Measurements from ENCODE around the gene UTF1.

Gene UTF1

GRCh38 chr10:133277277-133277992, 47.4 kb downstream of the UTF1 start:
- no peak for TF ChIP-seq CTCF (IDR thresholded peaks at IDR 0.05; ENCODE audit: poor library complexity, severe bottlenecking)
- no peak for ATAC-seq (ENCODE audit: low read depth)
- H3K9me3 ChIP-seq (ENCODE audit: severe bottlenecking) = no peaks in the 10 kb centered on the region
- no peak for DNase-seq (ENCODE audit: low spot score)
- no peak overlapping the region for H3K4me3 ChIP-seq (ENCODE audit: severe bottlenecking)
- H3K27me3 ChIP-seq (ENCODE audit: insufficient read depth, poor library complexity, severe bottlenecking) = no peaks in the 10 kb centered on the region
- H3K4me1 ChIP-seq (ENCODE audit: insufficient read depth, poor library complexity, severe bottlenecking) = peaks cover 42% of the 10 kb centered on the region
- peaks cover 29% of the 10 kb centered on the region for H3K36me3 ChIP-seq (ENCODE audit: low read depth)
- peak overlapping the region; percentile 90 for H3K27ac ChIP-seq (ENCODE audit: poor library complexity, severe bottlenecking)

- H3K36me3 ChIP-seq (ENCODE audit: low read depth) = peaks cover 33% of the 10 kb centered on the region
- ATAC-seq (ENCODE audit: low read depth) = no peak
- TF ChIP-seq CTCF (IDR thresholded peaks at IDR 0.05; ENCODE audit: poor library complexity, severe bottlenecking) = no peak
- H3K4me1 ChIP-seq (ENCODE audit: insufficient read depth, poor library complexity, severe bottlenecking) = peaks cover 42% of the 10 kb centered on the region
- no peaks in the 10 kb centered on the region for H3K9me3 ChIP-seq (ENCODE audit: severe bottlenecking)
- no peaks in the 10 kb centered on the region for H3K27me3 ChIP-seq (ENCODE audit: insufficient read depth, poor library complexity, severe bottlenecking)
- no peak for DNase-seq (ENCODE audit: low spot score)
- no peak overlapping the region for H3K4me3 ChIP-seq (ENCODE audit: severe bottlenecking)
- H3K27ac ChIP-seq (ENCODE audit: poor library complexity, severe bottlenecking) = peak overlapping the region; percentile 90
These were observed 48.1 kb downstream of the UTF1 start for GRCh38 chr10:133277993-133278576.

- TF ChIP-seq CTCF (IDR thresholded peaks at IDR 0.05; ENCODE audit: poor library complexity, severe bottlenecking) = peak; percentile 18
- DNase-seq (ENCODE audit: low spot score) = peak; percentile 93
- H3K9me3 ChIP-seq (ENCODE audit: severe bottlenecking) = no peaks in the 10 kb centered on the region
- H3K4me1 ChIP-seq (ENCODE audit: insufficient read depth, poor library complexity, severe bottlenecking) = peaks cover 42% of the 10 kb centered on the region
- no peaks in the 10 kb centered on the region for H3K27me3 ChIP-seq (ENCODE audit: insufficient read depth, poor library complexity, severe bottlenecking)
- no peak overlapping the region for H3K4me3 ChIP-seq (ENCODE audit: severe bottlenecking)
- H3K36me3 ChIP-seq (ENCODE audit: low read depth) = peaks cover 30% of the 10 kb centered on the region
- H3K27ac ChIP-seq (ENCODE audit: poor library complexity, severe bottlenecking) = peak overlapping the region; percentile 90
- peak; percentile 66 for ATAC-seq (ENCODE audit: low read depth)
These were observed 48.7 kb downstream of the UTF1 start for GRCh38 chr10:133278577-133279265.

- Histone ChIP-seq H3K4me3 (ENCODE audit: severe bottlenecking) (no peak overlapping the region), H3K9me3 (ENCODE audit: severe bottlenecking) (no peaks in the 10 kb centered on the region), H3K36me3 (ENCODE audit: low read depth) (peaks cover 38% of the 10 kb centered on the region), H3K27me3 (ENCODE audit: insufficient read depth, poor library complexity, severe bottlenecking) (no peaks in the 10 kb centered on the region), H3K4me1 (ENCODE audit: insufficient read depth, poor library complexity, severe bottlenecking) (peaks cover 42% of the 10 kb centered on the region), H3K27ac (ENCODE audit: poor library complexity, severe bottlenecking) (peak overlapping the region; percentile 90)
- DNase-seq (ENCODE audit: low spot score) = no peak
- no peak for ATAC-seq (ENCODE audit: low read depth)
- no peak for TF ChIP-seq CTCF (IDR thresholded peaks at IDR 0.05; ENCODE audit: poor library complexity, severe bottlenecking)
These were observed 49.6 kb downstream of the UTF1 start for GRCh38 chr10:133279326-133280226.

Measured in RWPE2 (cell line).